GM12878 (cell line): ENCODE measurements around the gene RALGAPB. TPM values are rescaled to one million over a fixed set of nuclear protein-coding genes. Genes with fewer than 3 reads are reported as not detected.

Source experiments
- ATAC-seq: fragments of 200-7000 bp; cut with Tn5 transposase; 3 replicates; pipeline ENCODE4 v1.9.1; 2020; ENCODE audit warnings: mild to moderate bottlenecking, moderate library complexity
- BruUV-seq: library from RNA; stranded (reverse); fragments of 400-500 nt; replicated peaks from 2 replicates; lab custom pipeline; 2021; lab: Mats Ljungman, UMichigan
- CTCF ChIA-PET: fragments of 300-600 bp; sonication (Branson Sonifier 250); formaldehyde crosslinking; extraction: SDS; loops from one replicate; lab custom pipeline; 2021; ENCODE audit warnings: inconsistent platforms; lab: Yijun Ruan, JAX
- POLR2A ChIA-PET: fragments of 350-600 bp; formaldehyde crosslinking; extraction: SDS; loops from one replicate; lab custom pipeline; 2021; ENCODE audit warnings: inconsistent platforms; lab: Charles Lee
- RAD21 ChIA-PET: fragments of 300-600 bp; sonication (Branson Sonifier 250); formaldehyde crosslinking; loops from one replicate; lab custom pipeline; 2023; ENCODE audit warnings: antibody characterized with exemption; ENCODE audit not compliant: unreplicated experiment; lab: Charles Lee
- SMC1A ChIA-PET: fragments of 300-600 bp; sonication (Branson Sonifier 250); formaldehyde crosslinking; loops from one replicate; lab custom pipeline; 2023; ENCODE audit not compliant: unreplicated experiment, uncharacterized antibody; lab: Charles Lee
- DNase-seq: peaks from one replicate; pipeline ENCODE4 v3.0.0-alpha.2; 2011; ENCODE audit warnings: low read depth, low spot score
- FAIRE-seq: peaks from 3 replicates; lab custom pipeline; 2011; peaks lifted over from hg19 to GRCh38; lab: Jason Lieb, UNC
- H2AFZ ChIP-seq: 2 replicates; pipeline ENCODE4 v1.6.0; 2011; ENCODE audit warnings: low read depth, low read length, control low read depth; ENCODE audit not compliant: control insufficient read depth
- H3K27ac ChIP-seq: 2 replicates; pipeline ENCODE4 v1.5.1; 2011; ENCODE audit warnings: control low read depth; ENCODE audit not compliant: control insufficient read depth, insufficient read depth
- H3K27me3 ChIP-seq, 2 experiments: replicated peaks in 1 of 2; 2 replicates each; pipeline versions ENCODE4 v1.6.0 to v1.6.1; 2011; ENCODE audit warnings: low read length in 1 of 2; ENCODE audit not compliant: control insufficient read depth in 2 of 2, insufficient read depth in 2 of 2
- H3K36me3 ChIP-seq, 2 experiments: 2 replicates each; pipeline ENCODE4 v1.5.1; 2011; ENCODE audit warnings: low read length in 1 of 2; ENCODE audit not compliant: control insufficient read depth in 2 of 2, insufficient read depth in 2 of 2
- H3K4me1 ChIP-seq: 2 replicates; pipeline ENCODE4 v1.6.1; 2011; ENCODE audit warnings: mild to moderate bottlenecking, low read length, moderate library complexity, mixed read lengths; ENCODE audit not compliant: control insufficient read depth, insufficient read depth
- H3K4me2 ChIP-seq: 2 replicates; pipeline ENCODE4 v1.6.0; 2011; ENCODE audit warnings: control low read depth; ENCODE audit not compliant: control insufficient read depth, insufficient read depth
- H3K4me3 ChIP-seq: fragments of 200-600 bp; sonication (generic); 2 replicates; pipeline ENCODE4 v1.5.1; 2016
- H3K79me2 ChIP-seq: 2 replicates; pipeline ENCODE4 v1.6.0; 2011; ENCODE audit warnings: low read length; ENCODE audit not compliant: control insufficient read depth, insufficient read depth
- H3K9ac ChIP-seq: 2 replicates; pipeline ENCODE4 v1.8.0; 2011; ENCODE audit warnings: low read length, control low read depth, mixed read lengths; ENCODE audit not compliant: control insufficient read depth, insufficient read depth
- H3K9me3 ChIP-seq: replicated peaks from 3 replicates; pipeline ENCODE4 v1.5.1; 2011; ENCODE audit warnings: mild to moderate bottlenecking, low read length; ENCODE audit not compliant: control insufficient read depth, insufficient read depth
- H4K20me1 ChIP-seq: 2 replicates; pipeline ENCODE4 v1.6.0; 2011; ENCODE audit not compliant: control insufficient read depth, insufficient read depth
- E4F1 ChIP-seq: fragments of 450-650 bp; IDR thresholded peaks from 2 replicates; pipeline ENCODE4 v1.6.1; 2018; ENCODE audit warnings: borderline replicate concordance, mild to moderate bottlenecking; ENCODE audit not compliant: partially characterized antibody
- SIX5 ChIP-seq: IDR thresholded peaks from 2 replicates; pipeline ENCODE4 v1.6.1; 2011; ENCODE audit warnings: mild to moderate bottlenecking, low read depth, low read length, moderate library complexity; ENCODE audit not compliant: severe bottlenecking
- SMC3 ChIP-seq: IDR thresholded peaks from 2 replicates; pipeline ENCODE4 v1.6.1; 2011; ENCODE audit warnings: low read length, improper control_type of control experiment, borderline replicate concordance
- WGBS: methylation state at CpG from one replicate; pipeline ENCODE4 v1.1.6; 2016; ENCODE audit warnings: low lambda C conversion rate; ENCODE audit not compliant: insufficient replicate concordance, insufficient coverage; ENCODE audit errors: missing lambda C conversion rate; 5-methylcytosine and 5-hydroxymethylcytosine counted together
- in situ Hi-C: fragments of 300-500 bp; cut with MboI; formaldehyde crosslinking; loops from 9 replicates; pipeline ENCODE4 v1.14.3; 2018; ENCODE audit warnings: mixed read lengths
- intact Hi-C: fragments of 100-400 bp; cut with micrococcal nuclease; formaldehyde crosslinking; loops from one replicate; pipeline ENCODE4 v1.14.2; 2022; ENCODE audit not compliant: unreplicated experiment
- polyA plus RNA-seq, 11 experiments: library from polyadenylated mRNA; depleted of rRNA in 4 of 11; unstranded in 6 of 11; stranded (reverse) in 5 of 11; fragments of >200 nt; fragmentation: Nextera tagmentation in 4 of 11; fragmentation: Illumina TruSeq in 1 of 11; extraction: Ambion mirVana in 4 of 11; extraction: Trizol in 1 of 11; gene quantifications; 1 replicate in 1 of 11; 2 replicates in 10 of 11; pipeline versions ENCODE4 v1.2.1 to v1.2.3, GENCODE V29; 2011 to 2016; ENCODE audit warnings: inconsistent platforms in 2 of 11, missing spikeins in 2 of 11, low read depth in 1 of 11
- total RNA-seq, 4 experiments: library from RNA; depleted of rRNA in 3 of 4; stranded (reverse); fragments of >200 nt in 3 of 4; fragmentation: Illumina TruSeq in 1 of 4; extraction: Trizol in 1 of 4; gene quantifications; 2 replicates each; pipeline versions ENCODE4 v1.2.1 to v1.2.3, GENCODE V29; 2013 to 2021
- TF ChIP-seq, protein P1 (sequence below): fragments of 150-350 bp; IDR thresholded peaks from 2 replicates; pipeline ENCODE4 v1.6.1; 2014; ENCODE audit warnings: mild to moderate bottlenecking, low read depth, low read length

The RALGAPB gene
- total and polyA plus RNA-seq, 10 of the 15 experiments (the other 5 are each of a cell fraction or from before 2014, with no cell fraction given): 3.7 to 23.2 (median 15.5) TPM

DNA sequence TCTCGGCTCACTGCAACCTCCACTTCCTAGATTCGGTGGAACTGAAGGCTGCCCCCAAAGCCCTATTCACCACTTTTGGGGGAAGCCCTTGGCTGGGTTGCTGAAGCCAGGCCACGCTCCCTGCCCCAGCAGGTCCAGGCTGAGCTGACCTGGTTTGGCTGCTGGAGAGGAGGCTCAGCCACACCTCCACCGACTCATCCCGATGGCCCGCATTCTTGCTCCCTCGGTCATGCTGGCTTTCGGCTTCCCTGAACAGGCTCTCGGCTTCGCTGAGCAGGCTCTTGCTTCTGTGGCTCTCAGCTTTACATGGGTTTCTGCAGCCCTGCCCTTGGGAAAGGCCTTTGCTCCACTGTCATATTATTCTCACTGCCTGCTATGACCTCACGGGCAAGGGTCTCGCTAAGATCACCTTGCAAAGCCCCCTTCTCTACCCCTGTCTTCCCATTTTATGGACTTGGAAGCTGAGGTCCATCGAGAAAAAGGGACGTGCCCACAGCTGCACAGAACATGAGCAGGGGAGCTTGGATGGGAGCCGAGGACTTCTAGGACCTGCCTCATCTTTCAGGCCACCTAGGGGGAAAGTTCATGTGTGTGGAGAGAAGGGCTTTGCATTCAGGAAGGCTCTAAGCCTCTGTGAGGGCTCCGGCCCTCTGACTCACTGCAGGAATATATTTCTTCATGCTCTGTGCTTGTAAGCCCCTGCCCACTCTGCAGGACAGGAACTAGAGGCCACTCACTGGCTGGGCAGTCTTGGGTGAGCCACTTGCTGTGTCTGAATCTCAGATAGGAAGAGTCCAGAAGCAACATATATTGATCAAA lies 144.6 kb downstream of the RALGAPB start:
- DNase-seq: no peak
- SMC1A ChIA-PET: no interaction called here
- WGBS: 54% methylated on average over 16 of the region's 16 CpGs
- Histone ChIP-seq H2AFZ (no peak overlapping the region), H3K4me1 (no peaks in the 10 kb centered on the region), H4K20me1 (no peaks in the 10 kb centered on the region), H3K4me2 (no peak overlapping the region), H3K9me3 (no peaks in the 10 kb centered on the region), H3K4me3 (no peak overlapping the region), H3K79me2 (no peaks in the 10 kb centered on the region), H3K27me3 (peaks cover 0 to 3% of the 10 kb centered on the region in 2 experiments; a peak in 2 of 4 replicates), H3K27ac (no peak overlapping the region), H3K36me3 (no peaks in the 10 kb centered on the region), H3K9ac (no peak overlapping the region)
- FAIRE-seq: no peak
- ATAC-seq: no peak
- in situ Hi-C loops (no loop called here), intact Hi-C loops (no loop called here)
- TF ChIP-seq SIX5 (no peak), E4F1 (no peak), SMC3 (no peak)
- TF ChIP-seq, protein P1, sequence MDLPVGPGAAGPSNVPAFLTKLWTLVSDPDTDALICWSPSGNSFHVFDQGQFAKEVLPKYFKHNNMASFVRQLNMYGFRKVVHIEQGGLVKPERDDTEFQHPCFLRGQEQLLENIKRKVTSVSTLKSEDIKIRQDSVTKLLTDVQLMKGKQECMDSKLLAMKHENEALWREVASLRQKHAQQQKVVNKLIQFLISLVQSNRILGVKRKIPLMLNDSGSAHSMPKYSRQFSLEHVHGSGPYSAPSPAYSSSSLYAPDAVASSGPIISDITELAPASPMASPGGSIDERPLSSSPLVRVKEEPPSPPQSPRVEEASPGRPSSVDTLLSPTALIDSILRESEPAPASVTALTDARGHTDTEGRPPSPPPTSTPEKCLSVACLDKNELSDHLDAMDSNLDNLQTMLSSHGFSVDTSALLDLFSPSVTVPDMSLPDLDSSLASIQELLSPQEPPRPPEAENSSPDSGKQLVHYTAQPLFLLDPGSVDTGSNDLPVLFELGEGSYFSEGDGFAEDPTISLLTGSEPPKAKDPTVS: no peak
- CTCF ChIA-PET: no interaction called here
- no TSS peak for BruUV-seq
- RAD21 ChIA-PET: no interaction called here
- POLR2A ChIA-PET: no interaction called here
